ENCODE data around the gene XYLB.

GRCh38 chr3:38369186-38369585 lies 22.6 kb downstream of the XYLB start:
- no peak for TF ChIP-seq POLR2AphosphoS5 (IDR thresholded peaks at IDR 0.05; ENCODE audit: borderline replicate concordance, low read depth, low read length)
- TF ChIP-seq EZH2 (IDR thresholded peaks at IDR 0.05): no peak
